Neural cell (in vitro differentiated cells): ENCODE measurements around the gene WNT3A. TPM values are rescaled to one million over a fixed set of nuclear protein-coding genes. Genes with fewer than 3 reads are reported as not detected.

Experiments
- H2AFZ ChIP-seq: fragments of 200-600, 300-800 bp; sonication (generic), shearing (Covaris generic); 2 replicates; pipeline ENCODE4 v1.6.0; 2014; ENCODE audit warnings: low read depth, mild to moderate bottlenecking, antibody characterized with exemption, low read length, moderate library complexity
- H3F3A ChIP-seq: fragments of 200-600 bp; shearing (Covaris generic); 2 replicates; pipeline ENCODE4 v1.6.1; 2016; ENCODE audit warnings: mild to moderate bottlenecking, moderate library complexity, mixed read lengths, antibody characterized with exemption, low read length; ENCODE audit not compliant: insufficient read depth, poor library complexity, severe bottlenecking
- H3K27ac ChIP-seq: fragments of 200-600, 300-800 bp; sonication (generic), shearing (Covaris generic); 2 replicates; pipeline ENCODE4 v1.5.1; 2014; ENCODE audit warnings: mild to moderate bottlenecking, low read length, moderate library complexity
- H3K27me3 ChIP-seq: fragments of 300-800, 200-600 bp; sonication (generic), shearing (Covaris generic); 2 replicates; pipeline ENCODE4 v1.6.0; 2014; ENCODE audit warnings: mild to moderate bottlenecking, low read depth, low read length, moderate library complexity; ENCODE audit not compliant: insufficient read depth
- H3K36me3 ChIP-seq: fragments of 300-800, 200-600 bp; sonication (generic), shearing (Covaris generic); 2 replicates; pipeline ENCODE4 v1.5.1; 2014; ENCODE audit warnings: mild to moderate bottlenecking, antibody characterized with exemption, low read length, moderate library complexity; ENCODE audit not compliant: insufficient read depth
- H3K4me2 ChIP-seq: fragments of 300-800, 200-600 bp; sonication (generic), shearing (Covaris generic); 2 replicates; pipeline ENCODE4 v1.6.0; 2014; ENCODE audit warnings: mild to moderate bottlenecking, low read length
- H3K4me3 ChIP-seq: fragments of 300-800, 200-600 bp; sonication (generic), shearing (Covaris generic); 2 replicates; pipeline ENCODE4 v1.5.1; 2014; ENCODE audit warnings: mild to moderate bottlenecking, low read length, moderate library complexity
- H3K79me2 ChIP-seq: fragments of 200-600 bp; shearing (Covaris generic); replicated peaks from 2 replicates; pipeline ENCODE4 v1.6.0; 2014; ENCODE audit warnings: mild to moderate bottlenecking, low read length, moderate library complexity; ENCODE audit not compliant: insufficient read depth
- H3K9ac ChIP-seq: fragments of 300-800, 200-600 bp; sonication (generic), shearing (Covaris generic); 2 replicates; pipeline ENCODE4 v1.6.1; 2016; ENCODE audit warnings: mild to moderate bottlenecking, low read length, mixed read lengths
- H3K9me2 ChIP-seq: fragments of 200-600 bp; shearing (Covaris generic); 2 replicates; pipeline ENCODE4 v1.6.1; 2016; ENCODE audit warnings: mild to moderate bottlenecking, low read length, mixed read lengths; ENCODE audit not compliant: insufficient read depth
- H3K9me3 ChIP-seq: fragments of 200-600, 300-800 bp; sonication (generic), shearing (Covaris generic); 2 replicates; pipeline ENCODE4 v1.6.1; 2016; ENCODE audit warnings: mild to moderate bottlenecking, mixed run types, low read length, moderate library complexity, mixed read lengths
- H4K20me1 ChIP-seq: fragments of 200-600 bp; shearing (Covaris generic); 2 replicates; pipeline ENCODE4 v1.6.1; 2016; ENCODE audit warnings: mild to moderate bottlenecking, mixed run types; ENCODE audit not compliant: insufficient read depth
- EZH2 ChIP-seq: fragments of 200-600, 300-800 bp; shearing (Covaris generic), sonication (generic); IDR thresholded peaks from 2 replicates; pipeline ENCODE4 v1.6.1; 2014; ENCODE audit warnings: antibody characterized with exemption, low read length, borderline replicate concordance, mild to moderate bottlenecking; ENCODE audit not compliant: insufficient read depth, poor library complexity, severe bottlenecking
- MXI1 ChIP-seq: fragments of 450-650 bp; conservative IDR thresholded peaks from 2 replicates; pipeline ENCODE4 v1.6.1; 2014; ENCODE audit warnings: antibody characterized with exemption, mild to moderate bottlenecking; ENCODE audit not compliant: poor library complexity, severe bottlenecking
- POLR2AphosphoS5 ChIP-seq: IDR thresholded peaks from 2 replicates; pipeline ENCODE4 v1.6.1; 2012
- RAD21 ChIP-seq: fragments of 450-650 bp; conservative IDR thresholded peaks from 2 replicates; pipeline ENCODE4 v1.6.1; 2014; ENCODE audit warnings: antibody characterized with exemption, mild to moderate bottlenecking, moderate library complexity
- SMC3 ChIP-seq: fragments of 450-650 bp; conservative IDR thresholded peaks from 2 replicates; pipeline ENCODE4 v1.6.1; 2014; ENCODE audit warnings: antibody characterized with exemption, mild to moderate bottlenecking, moderate library complexity; ENCODE audit not compliant: poor library complexity
- TAF1 ChIP-seq: IDR thresholded peaks from 2 replicates; pipeline ENCODE4 v1.6.1; 2012; ENCODE audit warnings: low read depth
- polyA plus RNA-seq: library from polyadenylated mRNA; depleted of rRNA; stranded (reverse); fragments of >200 nt; gene quantifications from 2 replicates; pipeline ENCODE4 v1.2.3, GENCODE V29; 2014
- TF ChIP-seq, protein P1 (sequence below): IDR thresholded peaks from 2 replicates; pipeline ENCODE4 v1.6.1; 2012; ENCODE audit warnings: borderline replicate concordance
- TF ChIP-seq, protein P2 (sequence below): fragments of 450-650 bp; IDR thresholded peaks from 2 replicates; pipeline ENCODE4 v1.5.1; 2014; ENCODE audit warnings: antibody characterized with exemption, mild to moderate bottlenecking, moderate library complexity; ENCODE audit not compliant: poor library complexity, severe bottlenecking

The WNT3A gene
- polyA plus RNA-seq, 1 donor from 2014 or later, result 0.14 TPM

- Histone ChIP-seq H3K9ac (no peak overlapping the region), H3K4me3 (no peak overlapping the region), H3K4me2 (no peak overlapping the region), H3K27me3 (peaks cover 18% of the 10 kb centered on the region), H3F3A (no peaks in the 10 kb centered on the region), H3K36me3 (no peaks in the 10 kb centered on the region), H3K27ac (no peak overlapping the region), H2AFZ (no peak overlapping the region), H3K9me2 (no peaks in the 10 kb centered on the region), H3K79me2 (no peaks in the 10 kb centered on the region), H4K20me1 (no peaks in the 10 kb centered on the region), H3K9me3 (no peaks in the 10 kb centered on the region)
- TF ChIP-seq, protein P1, sequence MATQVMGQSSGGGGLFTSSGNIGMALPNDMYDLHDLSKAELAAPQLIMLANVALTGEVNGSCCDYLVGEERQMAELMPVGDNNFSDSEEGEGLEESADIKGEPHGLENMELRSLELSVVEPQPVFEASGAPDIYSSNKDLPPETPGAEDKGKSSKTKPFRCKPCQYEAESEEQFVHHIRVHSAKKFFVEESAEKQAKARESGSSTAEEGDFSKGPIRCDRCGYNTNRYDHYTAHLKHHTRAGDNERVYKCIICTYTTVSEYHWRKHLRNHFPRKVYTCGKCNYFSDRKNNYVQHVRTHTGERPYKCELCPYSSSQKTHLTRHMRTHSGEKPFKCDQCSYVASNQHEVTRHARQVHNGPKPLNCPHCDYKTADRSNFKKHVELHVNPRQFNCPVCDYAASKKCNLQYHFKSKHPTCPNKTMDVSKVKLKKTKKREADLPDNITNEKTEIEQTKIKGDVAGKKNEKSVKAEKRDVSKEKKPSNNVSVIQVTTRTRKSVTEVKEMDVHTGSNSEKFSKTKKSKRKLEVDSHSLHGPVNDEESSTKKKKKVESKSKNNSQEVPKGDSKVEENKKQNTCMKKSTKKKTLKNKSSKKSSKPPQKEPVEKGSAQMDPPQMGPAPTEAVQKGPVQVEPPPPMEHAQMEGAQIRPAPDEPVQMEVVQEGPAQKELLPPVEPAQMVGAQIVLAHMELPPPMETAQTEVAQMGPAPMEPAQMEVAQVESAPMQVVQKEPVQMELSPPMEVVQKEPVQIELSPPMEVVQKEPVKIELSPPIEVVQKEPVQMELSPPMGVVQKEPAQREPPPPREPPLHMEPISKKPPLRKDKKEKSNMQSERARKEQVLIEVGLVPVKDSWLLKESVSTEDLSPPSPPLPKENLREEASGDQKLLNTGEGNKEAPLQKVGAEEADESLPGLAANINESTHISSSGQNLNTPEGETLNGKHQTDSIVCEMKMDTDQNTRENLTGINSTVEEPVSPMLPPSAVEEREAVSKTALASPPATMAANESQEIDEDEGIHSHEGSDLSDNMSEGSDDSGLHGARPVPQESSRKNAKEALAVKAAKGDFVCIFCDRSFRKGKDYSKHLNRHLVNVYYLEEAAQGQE, result no peak
- TF ChIP-seq, protein P2, sequence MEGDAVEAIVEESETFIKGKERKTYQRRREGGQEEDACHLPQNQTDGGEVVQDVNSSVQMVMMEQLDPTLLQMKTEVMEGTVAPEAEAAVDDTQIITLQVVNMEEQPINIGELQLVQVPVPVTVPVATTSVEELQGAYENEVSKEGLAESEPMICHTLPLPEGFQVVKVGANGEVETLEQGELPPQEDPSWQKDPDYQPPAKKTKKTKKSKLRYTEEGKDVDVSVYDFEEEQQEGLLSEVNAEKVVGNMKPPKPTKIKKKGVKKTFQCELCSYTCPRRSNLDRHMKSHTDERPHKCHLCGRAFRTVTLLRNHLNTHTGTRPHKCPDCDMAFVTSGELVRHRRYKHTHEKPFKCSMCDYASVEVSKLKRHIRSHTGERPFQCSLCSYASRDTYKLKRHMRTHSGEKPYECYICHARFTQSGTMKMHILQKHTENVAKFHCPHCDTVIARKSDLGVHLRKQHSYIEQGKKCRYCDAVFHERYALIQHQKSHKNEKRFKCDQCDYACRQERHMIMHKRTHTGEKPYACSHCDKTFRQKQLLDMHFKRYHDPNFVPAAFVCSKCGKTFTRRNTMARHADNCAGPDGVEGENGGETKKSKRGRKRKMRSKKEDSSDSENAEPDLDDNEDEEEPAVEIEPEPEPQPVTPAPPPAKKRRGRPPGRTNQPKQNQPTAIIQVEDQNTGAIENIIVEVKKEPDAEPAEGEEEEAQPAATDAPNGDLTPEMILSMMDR, result no peak
- TF ChIP-seq EZH2 (no peak), TAF1 (no peak)
Measured at GRCh38 chr1:228074954-228075730, 68.3 kb downstream of the WNT3A start.

GRCh38 chr1:228075801-228076271 is 69.0 kb downstream of the WNT3A start:
- no peaks in the 10 kb centered on the region for H3K9me2 ChIP-seq
- H4K20me1 ChIP-seq, result no peaks in the 10 kb centered on the region
- H3K4me3 ChIP-seq, result no peak overlapping the region
- TF ChIP-seq SMC3 (no peak), EZH2 (no peak)
- peaks cover 12% of the 10 kb centered on the region for H3K27me3 ChIP-seq
- no peaks in the 10 kb centered on the region for H3K36me3 ChIP-seq
- no peak overlapping the region for H2AFZ ChIP-seq
- H3F3A ChIP-seq, result no peaks in the 10 kb centered on the region
- no peak overlapping the region for H3K27ac ChIP-seq
- H3K9ac ChIP-seq, result no peak overlapping the region
- H3K79me2 ChIP-seq, result no peaks in the 10 kb centered on the region
- H3K4me2 ChIP-seq, result no peak overlapping the region
- H3K9me3 ChIP-seq, result no peaks in the 10 kb centered on the region

DNA sequence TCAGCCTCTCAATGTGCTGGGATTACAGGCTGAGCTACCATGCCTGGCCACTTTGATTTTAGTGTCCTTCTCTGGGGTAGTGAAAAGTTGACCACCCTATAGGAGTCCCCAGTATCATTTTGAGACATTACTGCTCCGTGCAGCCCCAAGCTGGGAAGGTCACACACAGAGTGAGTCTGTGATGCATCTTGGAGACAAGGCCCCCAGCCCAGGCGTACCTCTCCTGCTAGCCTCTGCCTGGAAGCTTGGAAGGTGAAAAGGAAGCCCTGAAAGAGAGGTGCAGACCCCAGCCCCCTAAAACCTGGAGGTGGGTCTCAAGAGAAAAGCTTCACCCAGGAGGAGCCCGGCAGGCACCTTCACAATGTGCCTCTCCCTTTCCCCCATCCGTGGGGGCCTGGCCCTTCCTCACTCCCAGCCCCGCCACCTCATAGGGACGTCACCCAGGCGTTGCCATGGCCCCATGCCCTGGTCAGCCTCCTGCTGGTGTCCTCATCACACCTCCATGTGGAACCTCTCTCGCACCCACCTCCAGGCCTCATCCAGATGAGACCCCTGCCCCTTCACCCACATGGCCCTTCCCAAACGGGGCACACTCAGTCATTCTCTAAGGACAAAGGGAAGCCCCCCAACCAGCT is 70.1 kb downstream of the WNT3A start:
- Histone ChIP-seq H4K20me1 (no peaks in the 10 kb centered on the region), H3K4me3 (no peak overlapping the region), H3K9ac (no peak overlapping the region), H3K4me2 (no peak overlapping the region), H3K79me2 (no peaks in the 10 kb centered on the region), H3K9me3 (no peaks in the 10 kb centered on the region), H3K36me3 (no peaks in the 10 kb centered on the region), H2AFZ (no peak overlapping the region), H3K27ac (no peak overlapping the region), H3F3A (no peaks in the 10 kb centered on the region), H3K9me2 (no peaks in the 10 kb centered on the region), H3K27me3 (peaks cover 3% of the 10 kb centered on the region)
- TF ChIP-seq EZH2 (no peak), TAF1 (no peak), RAD21 (no peak), MXI1 (no peak), SMC3 (no peak), POLR2AphosphoS5 (no peak)
- TF ChIP-seq, protein P2, result no peak
- TF ChIP-seq, protein P1, result no peak
